HCT116 (cell line): ENCODE measurements around the gene CD96. TPM values are rescaled to one million over a fixed set of nuclear protein-coding genes. Genes with fewer than 3 reads are reported as not detected.

Source experiments
- ATAC-seq: fragments of 200-7000 bp; cut with Tn5 transposase; 2 replicates; pipeline ENCODE4 v1.9.1; 2020; ENCODE audit warnings: mild to moderate bottlenecking, moderate library complexity
- BruUV-seq: library from RNA; stranded (reverse); fragments of 400-500 nt; replicated peaks from 2 replicates; lab custom pipeline; 2021; lab: Mats Ljungman, UMichigan
- CTCF ChIA-PET: fragments of 300-600 bp; sonication (Branson Sonifier 250); formaldehyde crosslinking; loops from one replicate; lab custom pipeline; 2021; ENCODE audit warnings: antibody characterized with exemption; lab: Charles Lee
- POLR2A ChIA-PET: fragments of 300-600, 350-600 bp; sonication (Branson Sonifier 250); formaldehyde crosslinking; loops from one replicate; lab custom pipeline; 2021; ENCODE audit warnings: antibody characterized with exemption; lab: Charles Lee
- RAD21 ChIA-PET, 2 experiments: fragments of 300-600 bp; sonication (Branson Sonifier 250); formaldehyde crosslinking; loops; one replicate each; lab custom pipeline; 2023; ENCODE audit warnings: low total read pairs in 2 of 2; ENCODE audit not compliant: uncharacterized antibody in 2 of 2, unreplicated experiment in 2 of 2, low non-redundant PET in 1 of 2; lab: Charles Lee
- DNase-seq: peaks from one replicate; pipeline ENCODE4 v3.0.0-alpha.2; 2010; ENCODE audit warnings: low read depth, low spot score
- H2AFZ ChIP-seq: fragments of 200-600 bp; shearing (Covaris generic), sonication (generic); 2 replicates; pipeline ENCODE4 v1.6.1; 2017; ENCODE audit warnings: low read depth, mixed run types, mixed read lengths, antibody characterized with exemption, low read length; ENCODE audit not compliant: poor library complexity, severe bottlenecking
- H3K27ac ChIP-seq: 2 replicates; pipeline ENCODE4 v1.5.1; 2012; ENCODE audit warnings: low read depth, low read length
- H3K27me3 ChIP-seq: fragments of 200-600 bp; sonication (generic); 2 replicates; pipeline ENCODE4 v1.6.1; 2016; ENCODE audit warnings: mixed run types, low read length, mixed read lengths; ENCODE audit not compliant: insufficient read depth
- H3K36me3 ChIP-seq, 2 experiments: fragments of 200-500 bp in 1 of 2; fragments of 200-600 bp in 1 of 2; sonication (Bioruptor generic) in 1 of 2; sonication (generic) in 1 of 2; 2 replicates each; pipeline versions ENCODE4 v1.5.1 to v1.6.1; 2014 to 2016; ENCODE audit warnings: low read length in 2 of 2, inconsistent platforms in 1 of 2, mixed read lengths in 1 of 2, mixed run types in 1 of 2; ENCODE audit not compliant: insufficient read depth in 2 of 2, control insufficient read depth in 1 of 2
- H3K4me1 ChIP-seq, 2 experiments: fragments of 200-600 bp in 1 of 2; sonication (generic) in 1 of 2; 2 replicates each; pipeline versions ENCODE4 v1.5.1 to v1.6.1; 2012 to 2017; ENCODE audit warnings: low read length in 2 of 2, inconsistent platforms in 1 of 2, mild to moderate bottlenecking in 1 of 2, mixed read lengths in 1 of 2, mixed run types in 1 of 2, moderate library complexity in 1 of 2; ENCODE audit not compliant: insufficient read depth in 2 of 2, control insufficient read depth in 1 of 2
- H3K4me2 ChIP-seq: fragments of 200-600 bp; sonication (generic); 2 replicates; pipeline ENCODE4 v1.6.1; 2017; ENCODE audit warnings: mixed run types, low read length, mixed read lengths
- H3K4me3 ChIP-seq, 2 experiments: fragments of 200-600 bp in 1 of 2; sonication (generic) in 1 of 2; replicated peaks in 1 of 2; 2 replicates each; pipeline ENCODE4 v1.5.1; 2011 to 2016; ENCODE audit warnings: low read length in 2 of 2, control low read depth in 1 of 2, low read depth in 1 of 2, mild to moderate bottlenecking in 1 of 2, mixed read lengths in 1 of 2, mixed run types in 1 of 2
- H3K79me2 ChIP-seq: fragments of 200-600 bp; sonication (generic); 2 replicates; pipeline ENCODE4 v1.6.1; 2017; ENCODE audit warnings: mild to moderate bottlenecking, mixed run types, low read length, moderate library complexity, mixed read lengths; ENCODE audit not compliant: insufficient read depth
- H3K9ac ChIP-seq: fragments of 200-600 bp; sonication (generic); 2 replicates; pipeline ENCODE4 v1.6.1; 2016; ENCODE audit warnings: low read length, mixed read lengths
- H3K9me2 ChIP-seq: fragments of 200-600 bp; sonication (generic), shearing (Covaris generic); 2 replicates; pipeline ENCODE4 v1.6.1; 2017; ENCODE audit warnings: mixed run types, mild to moderate bottlenecking, moderate library complexity; ENCODE audit not compliant: insufficient read depth
- H3K9me3 ChIP-seq, 2 experiments: fragments of 200-500 bp in 1 of 2; fragments of 200-600 bp in 1 of 2; sonication (Bioruptor generic) in 1 of 2; sonication (generic) in 1 of 2; 2 replicates each; pipeline ENCODE4 v1.6.1; 2014 to 2017; ENCODE audit warnings: low read length in 2 of 2, mixed read lengths in 2 of 2, inconsistent platforms in 1 of 2, low read depth in 1 of 2, mild to moderate bottlenecking in 1 of 2, mixed run types in 1 of 2, moderate library complexity in 1 of 2; ENCODE audit not compliant: control insufficient read depth in 1 of 2, insufficient read depth in 1 of 2
- H4K20me1 ChIP-seq: fragments of 200-600 bp; sonication (generic), shearing (Covaris generic); 2 replicates; pipeline ENCODE4 v1.6.1; 2017; ENCODE audit warnings: mixed run types, mild to moderate bottlenecking, moderate library complexity; ENCODE audit not compliant: insufficient read depth
- CBX3 ChIP-seq: IDR thresholded peaks from 2 replicates; pipeline ENCODE4 v1.6.1; 2012; ENCODE audit warnings: low read depth
- ELF1 ChIP-seq: IDR thresholded peaks from 2 replicates; pipeline ENCODE4 v1.6.1; 2012; ENCODE audit warnings: low read depth, borderline replicate concordance
- EZH2 ChIP-seq: fragments of 200-600 bp; sonication (generic); IDR thresholded peaks from 2 replicates; pipeline ENCODE4 v1.6.1; 2017; ENCODE audit warnings: antibody characterized with exemption, mixed run types
- ZBTB33 ChIP-seq: IDR thresholded peaks from 2 replicates; pipeline ENCODE4 v1.6.1; 2011; ENCODE audit warnings: mild to moderate bottlenecking, low read length, moderate library complexity; ENCODE audit not compliant: insufficient replicate concordance; ENCODE audit errors: extremely low read depth
- intact Hi-C: fragments of 100-400 bp; cut with micrococcal nuclease; formaldehyde crosslinking; loops from 2 replicates; pipeline ENCODE4 v1.10.0; 2022
- total RNA-seq: library from RNA; stranded (reverse); gene quantifications from one replicate; pipeline ENCODE4 v1.2.1, GENCODE V29; 2021; ENCODE audit not compliant: unreplicated experiment

Gene CD96
- total RNA-seq, 1 experiment from 2014 or later: 0.42 TPM

DNA sequence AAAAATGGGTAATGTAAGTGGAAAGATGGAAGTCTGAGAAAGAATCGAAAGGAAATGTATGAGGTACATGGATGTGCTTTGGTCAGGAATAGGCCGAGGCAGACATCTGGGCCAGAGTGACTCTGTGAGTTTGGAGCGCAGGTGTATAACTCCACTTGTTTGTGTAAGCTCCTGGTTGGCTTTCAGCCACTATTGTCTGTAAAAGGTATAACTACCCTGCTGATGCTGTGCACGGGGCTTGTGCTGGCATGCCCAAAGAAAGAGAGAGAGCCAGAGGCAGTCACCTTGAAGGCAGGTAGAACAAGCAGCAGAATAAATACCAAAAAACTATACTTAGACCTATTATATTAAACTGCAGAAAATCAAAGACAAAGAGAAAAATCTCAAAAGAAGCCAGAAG, 32.7 kb upstream of the CD96 start:
- Histone ChIP-seq H2AFZ (no peak overlapping the region), H3K9me3 (no peaks in the 10 kb centered on the region), H3K9me2 (no peaks in the 10 kb centered on the region), H3K36me3 (no peaks in the 10 kb centered on the region), H4K20me1 (no peaks in the 10 kb centered on the region), H3K4me2 (no peak overlapping the region), H3K4me1 (no peaks in the 10 kb centered on the region; a peak in 1 of 4 replicates), H3K27ac (no peak overlapping the region), H3K4me3 (no peak overlapping the region), H3K27me3 (no peaks in the 10 kb centered on the region), H3K79me2 (no peaks in the 10 kb centered on the region), H3K9ac (no peak overlapping the region)
- ChIA-PET RAD21 (no interaction called here), CTCF (no interaction called here), POLR2A (no interaction called here)
- intact Hi-C loops: no loop called here
- no peak for ATAC-seq
- TF ChIP-seq CBX3 (no peak), ELF1 (no peak), EZH2 (no peak)
- no peak for DNase-seq
- BruUV-seq: no TSS peak

DNA sequence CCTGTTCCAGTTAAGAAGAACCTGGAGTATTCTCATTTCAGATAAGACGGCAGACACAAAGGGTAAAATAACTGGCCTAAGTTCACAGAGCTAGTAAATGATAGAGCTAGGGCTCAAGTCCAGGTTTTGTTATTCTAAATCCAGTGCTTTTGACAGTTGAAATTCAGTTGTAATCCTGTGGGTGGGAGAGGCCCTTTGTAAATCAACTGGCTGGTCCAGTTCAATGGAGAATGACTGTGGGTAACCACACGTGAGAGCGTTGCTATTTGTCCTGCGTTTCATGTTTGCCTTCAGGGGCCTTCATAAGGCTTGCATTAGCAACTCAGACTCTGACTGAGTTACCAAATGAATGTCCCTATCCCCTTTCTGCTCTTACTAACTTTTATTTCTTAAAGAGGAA, 24.2 kb upstream of the CD96 start:
- Histone ChIP-seq H4K20me1 (no peaks in the 10 kb centered on the region), H3K9me3 (no peaks in the 10 kb centered on the region), H2AFZ (no peak overlapping the region), H3K9ac (no peak overlapping the region), H3K4me2 (no peak overlapping the region), H3K9me2 (no peaks in the 10 kb centered on the region), H3K4me1 (no peaks in the 10 kb centered on the region), H3K27me3 (no peaks in the 10 kb centered on the region), H3K79me2 (no peaks in the 10 kb centered on the region), H3K4me3 (no peak overlapping the region), H3K27ac (no peak overlapping the region), H3K36me3 (no peaks in the 10 kb centered on the region)
- intact Hi-C loops: no loop called here
- POLR2A ChIA-PET: no interaction called here
- ATAC-seq (no peak), DNase-seq (no peak)
- no TSS peak for BruUV-seq
- no peak for TF ChIP-seq ZBTB33
- CTCF ChIA-PET: no interaction called here
- RAD21 ChIA-PET: no interaction called here
